HG03103 (cell line): ENCODE measurements around the gene WDR33.

Experiments used
- ATAC-seq: cut with Tn5 transposase; IDR thresholded peaks from one replicate; pipeline ENCODE4 v1.9.1; 2021; ENCODE audit warnings: low read depth; ENCODE audit not compliant: unreplicated experiment

The WDR33 gene

DNA sequence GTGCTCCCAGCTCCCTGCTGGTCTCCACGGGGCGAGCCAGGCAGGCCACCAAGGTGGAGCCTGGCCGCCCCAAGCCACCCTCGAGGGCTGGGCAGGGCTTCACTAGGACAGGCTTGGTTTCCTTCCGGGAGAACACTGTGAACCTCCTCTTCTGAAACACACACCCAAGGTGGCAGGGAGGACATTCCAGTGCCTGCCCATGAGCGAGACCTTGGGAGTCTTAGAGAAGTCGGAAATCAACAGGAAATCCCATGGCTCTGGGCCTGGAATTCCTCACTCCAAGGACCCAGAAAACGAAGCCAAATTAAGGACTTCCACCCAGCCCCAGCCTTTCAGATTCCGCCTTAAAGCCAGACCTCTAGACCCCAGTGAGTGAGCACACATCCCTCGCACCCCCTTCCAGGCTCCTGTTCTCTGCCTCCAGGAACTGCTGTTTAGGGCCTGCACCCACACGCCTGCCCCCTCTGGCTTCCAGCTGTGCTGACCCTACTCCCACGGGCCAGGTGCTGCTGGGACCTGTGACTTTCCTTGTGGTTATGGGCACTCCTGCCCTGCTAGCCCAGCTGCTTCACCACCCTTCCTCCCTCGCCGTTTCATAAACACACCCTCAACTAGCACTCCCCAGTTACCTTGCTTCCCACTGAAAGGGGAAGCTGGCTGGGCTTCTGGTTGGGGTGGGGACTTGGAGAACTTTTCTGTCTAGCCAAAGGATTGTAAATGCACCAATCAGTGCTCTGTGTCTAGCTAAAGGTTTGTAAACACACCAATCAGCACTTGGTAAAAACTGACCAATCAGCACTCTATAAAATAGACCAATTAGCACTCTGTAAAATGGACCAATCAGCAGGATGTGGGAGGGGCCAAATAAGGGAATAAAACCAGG lies 151.3 kb downstream of the WDR33 start:
- ATAC-seq, result no peak

DNA sequence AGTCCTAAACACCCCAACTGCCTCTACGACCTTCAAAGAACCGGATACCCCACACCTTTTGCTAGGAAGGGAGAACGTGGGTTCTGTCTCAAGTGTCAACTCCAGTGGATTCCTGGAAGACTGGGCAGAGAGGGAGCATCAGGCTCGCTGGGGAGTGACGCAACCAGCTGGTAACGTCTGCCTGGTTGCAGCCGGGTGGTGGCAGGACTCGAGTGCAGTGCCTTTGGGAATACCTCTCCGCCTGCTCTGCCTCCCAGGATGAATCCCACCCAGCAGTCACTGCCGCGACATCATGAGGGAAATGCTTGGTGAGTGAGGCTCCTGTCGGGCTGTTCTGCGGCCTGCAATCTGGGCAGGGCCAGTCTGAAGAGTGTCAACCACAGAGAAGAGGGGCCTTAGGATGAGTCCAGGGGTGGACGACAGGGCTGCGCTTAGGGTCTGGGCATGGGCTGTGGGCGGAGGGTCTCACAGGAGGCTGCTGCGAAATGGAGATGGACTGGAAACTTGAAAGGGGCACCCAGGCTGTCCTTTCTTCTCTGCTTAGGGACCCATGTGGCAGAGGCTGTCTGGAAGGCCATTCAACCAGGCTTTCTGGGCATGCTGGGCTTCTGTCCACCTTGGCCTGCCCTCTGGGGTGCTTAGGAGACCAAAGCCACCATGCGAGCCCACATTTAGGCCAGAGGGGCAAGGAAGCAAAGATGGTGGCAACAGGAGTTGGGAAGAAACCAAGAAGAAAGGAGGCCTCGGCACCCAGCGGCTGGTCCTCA lies 152.1 kb downstream of the WDR33 start:
- ATAC-seq, result no peak

DNA sequence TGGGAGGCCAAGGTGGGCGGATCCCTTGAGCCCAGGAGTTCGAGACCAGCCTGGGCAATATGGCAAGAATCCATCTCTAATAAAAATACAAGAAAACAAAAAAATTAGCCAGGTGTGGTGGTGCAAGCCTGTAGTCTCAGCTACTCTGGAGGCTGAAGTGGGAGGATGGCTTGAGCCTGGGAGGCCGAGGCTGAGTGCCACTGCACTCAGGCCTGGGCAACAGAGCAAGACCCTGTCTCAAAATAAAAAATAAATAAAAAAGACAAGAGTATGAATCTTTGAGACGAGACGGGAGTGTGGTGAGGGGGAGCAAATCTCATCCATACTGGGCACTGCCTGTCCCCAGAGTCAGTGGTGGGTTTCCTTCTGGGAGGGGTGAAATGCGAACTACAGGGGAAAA lies 152.8 kb downstream of the WDR33 start:
- no peak for ATAC-seq

DNA sequence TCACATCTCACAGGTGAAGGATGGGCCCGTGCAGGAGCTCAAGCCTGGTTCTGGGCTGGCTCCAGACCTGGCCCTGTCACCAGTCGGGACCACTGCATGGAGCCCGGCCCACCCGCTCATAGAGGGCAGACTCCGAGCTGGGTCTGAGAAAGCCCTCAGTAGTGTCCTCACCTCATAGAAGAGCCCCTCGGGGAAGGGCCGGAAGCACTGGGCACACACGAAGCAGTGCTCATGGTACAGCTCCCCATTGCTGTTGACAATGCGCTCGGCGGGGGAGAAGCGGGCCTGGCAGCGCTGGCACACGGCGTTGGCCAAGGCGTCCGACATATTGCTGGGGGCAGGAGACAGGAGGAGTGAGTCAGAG lies 153.8 kb downstream of the WDR33 start:
- no peak for ATAC-seq

DNA sequence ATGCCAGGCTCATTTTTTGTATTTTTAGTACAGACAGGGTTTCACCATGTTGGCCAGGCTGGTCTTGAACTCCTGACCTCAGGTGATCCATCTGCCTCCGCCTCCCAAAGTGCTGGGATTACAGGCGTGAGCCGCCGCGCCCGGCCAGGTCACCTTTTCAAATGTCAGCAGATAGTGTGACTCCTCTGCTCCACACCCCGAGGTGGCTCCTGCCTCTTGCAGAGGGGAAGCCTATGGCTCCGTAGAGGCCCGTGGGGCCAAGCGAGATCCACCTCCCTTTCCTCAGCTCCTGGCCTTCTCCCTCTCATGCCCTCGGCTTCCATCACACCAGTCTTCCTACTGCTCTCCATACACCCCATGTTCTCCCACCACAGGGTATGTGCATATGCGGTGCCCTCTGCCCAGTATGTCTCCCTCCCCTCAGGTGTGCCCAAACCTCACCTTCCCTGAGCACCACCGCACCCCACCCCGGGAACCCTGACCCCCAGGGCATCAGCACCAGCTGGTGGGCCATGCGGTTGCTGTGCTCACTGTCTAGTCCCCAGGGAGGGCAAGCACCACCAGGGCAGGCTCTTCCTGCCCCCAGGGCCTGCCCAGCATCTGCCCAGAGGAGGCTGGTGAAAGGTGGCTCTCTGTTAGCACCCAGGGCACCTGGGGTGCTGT lies 154.3 kb downstream of the WDR33 start:
- ATAC-seq, result no peak

DNA sequence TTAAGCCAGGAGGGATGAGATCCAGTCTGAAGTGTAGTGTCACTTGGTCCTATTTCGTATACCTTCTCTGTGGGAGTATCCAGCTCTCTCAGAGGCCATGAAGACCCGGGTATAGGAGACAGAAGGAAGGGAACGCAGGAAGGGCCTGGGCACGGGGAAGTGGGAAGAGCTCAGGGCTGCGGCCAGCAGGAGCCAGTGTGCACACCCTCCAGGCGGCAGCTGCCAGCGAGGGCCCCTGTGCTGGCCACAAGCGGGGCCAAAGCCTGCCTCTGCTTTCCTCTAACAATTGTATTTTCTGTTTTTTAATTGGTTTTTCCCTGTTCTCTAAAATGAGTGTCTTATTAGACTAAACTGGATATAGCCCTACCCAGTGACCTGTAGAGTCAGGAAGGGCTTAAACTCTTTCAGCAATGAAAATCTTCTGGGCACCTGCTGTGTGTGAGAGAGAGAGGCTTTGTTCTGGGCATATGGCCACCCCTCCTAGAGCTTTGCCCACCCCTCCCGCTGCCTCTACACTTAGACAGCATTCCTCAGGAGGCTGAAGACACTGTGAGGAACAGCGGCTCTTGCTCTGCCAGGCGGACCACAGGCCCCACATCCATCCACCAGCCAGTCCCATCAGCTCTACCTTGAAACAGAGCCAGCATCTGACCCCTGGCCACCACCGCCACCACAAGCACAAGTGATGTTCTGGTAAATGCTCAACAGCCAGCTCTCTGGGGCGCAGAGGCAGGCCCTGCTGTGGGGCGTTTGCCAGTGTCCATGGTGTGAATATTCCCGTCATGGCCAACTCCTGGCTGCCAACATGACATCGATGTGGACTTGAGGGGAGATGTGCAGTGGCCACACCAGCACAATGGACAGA lies 155.5 kb downstream of the WDR33 start:
- no peak for ATAC-seq

DNA sequence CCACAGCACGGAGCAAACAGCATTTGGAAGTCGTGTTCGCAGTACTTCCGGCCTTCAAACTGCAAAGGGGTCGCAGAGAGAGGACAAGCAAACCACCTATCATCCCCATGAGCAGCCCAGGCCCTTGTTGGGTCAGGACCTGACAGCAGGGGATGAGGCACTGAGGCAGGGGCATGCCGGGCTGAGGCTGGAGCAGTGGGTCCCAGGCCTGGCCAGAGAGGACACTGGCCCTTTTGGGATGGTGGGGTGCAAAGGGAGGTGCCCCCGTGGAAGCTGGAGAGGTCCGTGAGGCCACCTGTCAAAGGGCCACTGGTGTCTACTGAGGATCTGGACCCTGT lies 156.2 kb downstream of the WDR33 start:
- no peak for ATAC-seq

DNA sequence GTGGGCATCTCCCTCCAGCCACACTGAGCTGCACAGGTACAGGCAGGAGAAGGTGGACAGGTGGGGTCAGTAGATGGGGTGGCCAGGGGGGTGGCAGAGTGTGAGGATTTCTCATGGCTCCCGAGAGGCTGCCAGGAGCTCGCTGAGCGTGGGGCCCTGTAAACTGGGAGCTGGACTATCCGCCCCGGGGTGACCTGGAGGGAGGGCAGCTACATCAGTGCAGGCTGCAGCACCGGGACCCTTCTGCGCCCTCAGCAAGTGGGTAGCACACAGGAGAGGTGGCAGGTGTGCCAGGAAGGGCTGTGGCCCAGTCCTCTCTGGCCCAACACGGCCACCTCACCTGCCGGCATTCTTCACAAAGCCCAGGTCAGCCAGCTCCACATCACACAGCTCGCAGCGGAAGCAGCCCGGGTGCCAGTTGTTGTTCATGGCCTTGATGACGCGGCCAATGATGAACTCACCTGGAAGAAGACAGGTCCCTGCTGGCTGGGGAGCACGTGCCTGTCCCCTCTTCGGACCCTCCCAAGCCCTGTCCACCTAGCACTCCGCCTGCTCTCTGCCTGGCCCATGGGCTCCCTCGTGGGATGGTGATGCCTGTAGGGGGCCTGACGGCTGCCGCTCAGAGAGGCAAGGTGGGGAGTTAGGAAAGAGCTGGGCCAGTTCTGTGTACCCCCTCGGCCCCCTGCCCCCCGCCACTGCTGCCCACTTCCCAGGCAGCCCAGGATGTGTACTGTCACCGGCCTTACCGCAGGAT lies 156.7 kb downstream of the WDR33 start:
- ATAC-seq, result no peak

DNA sequence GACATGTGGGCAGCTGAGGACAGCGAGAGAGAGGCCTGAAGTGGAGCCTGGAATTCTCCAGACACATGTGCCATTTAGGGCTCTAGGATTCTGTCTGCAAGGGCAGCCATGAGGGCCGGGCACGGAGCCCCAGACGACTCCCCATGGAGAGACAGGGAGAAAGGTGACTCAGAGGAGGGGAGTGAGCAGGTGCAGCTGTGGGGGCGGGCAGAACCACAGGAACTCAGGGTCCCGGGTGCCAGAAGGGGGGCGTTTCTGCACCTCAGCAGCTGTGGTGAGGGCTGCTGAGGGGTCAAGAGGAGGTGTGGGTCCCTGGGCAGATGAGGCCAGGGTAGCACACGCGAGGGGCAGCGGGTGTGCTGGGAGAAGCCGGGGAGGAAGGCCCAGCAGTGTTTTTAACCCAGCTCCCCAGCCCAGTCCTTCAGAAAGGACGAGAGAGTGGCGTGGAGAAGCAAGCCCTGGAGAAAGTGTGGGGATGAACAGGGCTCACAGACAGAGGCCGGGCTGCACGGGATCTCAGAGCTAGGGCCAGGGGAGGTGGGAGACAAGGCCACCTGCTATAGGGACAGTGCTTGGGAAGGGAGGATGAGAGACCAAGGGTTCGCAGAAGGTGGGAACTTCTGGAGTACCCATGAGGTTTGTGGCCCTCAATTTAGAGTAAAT lies 157.4 kb downstream of the WDR33 start:
- no peak for ATAC-seq

DNA sequence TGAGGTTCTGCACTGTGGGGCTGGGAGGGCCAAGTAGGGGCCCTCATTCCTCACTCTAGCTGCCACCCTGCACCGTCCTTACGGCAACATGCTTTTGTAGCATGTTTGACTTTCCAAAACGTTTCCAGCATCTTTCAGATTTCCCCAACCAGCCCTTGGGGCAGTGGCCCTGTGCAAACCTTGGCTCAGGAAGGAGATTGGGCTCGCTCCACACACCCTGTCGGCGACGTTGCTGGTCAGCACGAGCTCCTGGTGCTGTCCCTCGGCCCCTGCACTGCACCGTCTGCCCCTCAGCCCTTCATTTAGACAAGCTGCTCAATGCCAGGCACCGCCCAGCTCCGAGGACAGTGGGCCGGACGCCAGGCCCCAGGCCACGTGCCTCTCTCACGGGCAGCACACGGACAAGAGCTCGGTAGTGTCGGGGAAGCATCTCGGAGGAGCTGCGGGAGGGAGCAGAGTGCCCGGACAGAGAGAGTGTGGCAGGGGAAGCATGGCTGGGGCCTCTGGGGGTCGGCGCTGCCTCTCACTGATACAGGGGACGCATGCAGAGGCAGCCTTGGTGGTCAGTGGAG lies 158.1 kb downstream of the WDR33 start:
- ATAC-seq, result no peak

DNA sequence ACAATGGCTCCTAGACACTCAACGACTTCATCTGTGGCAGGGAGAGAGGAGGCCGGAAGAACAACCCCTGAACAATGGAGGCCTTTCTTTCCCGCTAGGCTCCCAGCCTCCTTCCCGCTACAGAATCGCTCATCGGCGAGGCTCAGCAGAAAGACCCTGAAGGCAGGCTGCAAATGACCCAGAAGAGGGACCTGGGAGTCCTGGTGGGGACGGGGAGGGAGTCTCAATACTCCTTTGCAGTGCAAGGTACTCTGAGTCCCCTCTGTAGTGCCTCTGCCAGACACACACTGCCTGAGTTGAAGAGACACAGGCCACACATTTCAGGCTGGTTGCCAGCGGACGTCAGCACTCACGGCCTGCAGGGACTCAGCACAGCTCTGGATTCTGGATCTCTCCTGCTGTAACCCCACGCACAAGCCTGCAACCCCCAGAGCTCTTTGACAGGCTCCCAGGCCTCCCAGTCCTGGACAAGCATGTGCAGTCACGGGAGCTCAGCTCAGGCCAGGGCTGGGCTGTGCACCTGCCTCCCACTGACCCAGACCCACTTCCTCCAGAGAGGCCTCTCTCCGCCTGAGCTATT lies 158.9 kb downstream of the WDR33 start:
- no peak for ATAC-seq

DNA sequence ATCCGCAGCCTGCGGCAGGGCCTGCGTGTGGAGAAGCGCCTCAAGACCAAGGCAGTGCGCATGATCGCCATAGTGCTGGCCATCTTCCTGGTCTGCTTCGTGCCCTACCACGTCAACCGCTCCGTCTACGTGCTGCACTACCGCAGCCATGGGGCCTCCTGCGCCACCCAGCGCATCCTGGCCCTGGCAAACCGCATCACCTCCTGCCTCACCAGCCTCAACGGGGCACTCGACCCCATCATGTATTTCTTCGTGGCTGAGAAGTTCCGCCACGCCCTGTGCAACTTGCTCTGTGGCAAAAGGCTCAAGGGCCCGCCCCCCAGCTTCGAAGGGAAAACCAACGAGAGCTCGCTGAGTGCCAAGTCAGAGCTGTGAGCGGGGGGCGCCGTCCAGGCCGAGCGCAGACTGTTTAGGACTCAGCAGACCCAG lies 159.6 kb downstream of the WDR33 start:
- ATAC-seq, result no peak
